MM.1S (cell line): ENCODE results near the gene TNFRSF1A.

ENCODE experiments used
- DNase-seq: peaks from one replicate; pipeline ENCODE4 v3.0.0-alpha.2; 2015
- H2AFZ ChIP-seq: fragments of 300-600 bp; sonication (generic); 2 replicates; pipeline ENCODE4 v1.6.0; 2016; ENCODE audit warnings: antibody characterized with exemption, low read length
- H3F3A ChIP-seq: fragments of 300-600 bp; sonication (generic); 2 replicates; pipeline ENCODE4 v1.6.1; 2016; ENCODE audit warnings: mild to moderate bottlenecking, antibody characterized with exemption, low read length, moderate library complexity, mixed read lengths; ENCODE audit not compliant: insufficient read depth
- H3K27ac ChIP-seq: fragments of 300-600 bp; sonication (generic); 2 replicates; pipeline ENCODE4 v1.5.1; 2016; ENCODE audit warnings: mild to moderate bottlenecking, low read length
- H3K27me3 ChIP-seq: fragments of 300-600 bp; sonication (generic); replicated peaks from 2 replicates; pipeline ENCODE4 v1.6.0; 2016; ENCODE audit warnings: low read length; ENCODE audit not compliant: insufficient read depth
- H3K36me3 ChIP-seq: fragments of 300-600 bp; sonication (generic); replicated peaks from 2 replicates; pipeline ENCODE4 v1.6.1; 2016; ENCODE audit warnings: mild to moderate bottlenecking, low read length, mixed read lengths; ENCODE audit not compliant: insufficient read depth
- H3K4me1 ChIP-seq: fragments of 300-600 bp; sonication (generic); 2 replicates; pipeline ENCODE4 v1.6.1; 2016; ENCODE audit warnings: low read length, mixed read lengths
- H3K4me2 ChIP-seq: fragments of 300-600 bp; sonication (generic); 2 replicates; pipeline ENCODE4 v1.6.0; 2016; ENCODE audit warnings: low read depth, low read length
- H3K4me3 ChIP-seq: fragments of 300-600 bp; sonication (generic); 2 replicates; pipeline ENCODE4 v1.5.1; 2016; ENCODE audit warnings: low read length, mixed read lengths
- H3K79me2 ChIP-seq: fragments of 300-600 bp; sonication (generic); 2 replicates; pipeline ENCODE4 v1.6.1; 2016; ENCODE audit warnings: mixed run types, low read length, mixed read lengths
- H3K9ac ChIP-seq: fragments of 300-600 bp; sonication (generic); 2 replicates; pipeline ENCODE4 v1.6.1; 2016; ENCODE audit warnings: low read length, mixed read lengths
- H3K9me2 ChIP-seq: fragments of 300-600 bp; sonication (generic); replicated peaks from 2 replicates; pipeline ENCODE4 v1.6.1; 2016; ENCODE audit warnings: mild to moderate bottlenecking, low read length, mixed read lengths; ENCODE audit not compliant: insufficient read depth
- H3K9me3 ChIP-seq: fragments of 300-600 bp; sonication (generic); replicated peaks from 2 replicates; pipeline ENCODE4 v1.6.1; 2016; ENCODE audit warnings: mild to moderate bottlenecking, low read length, mixed read lengths; ENCODE audit not compliant: insufficient read depth
- H4K20me1 ChIP-seq: fragments of 300-600 bp; sonication (generic); 2 replicates; pipeline ENCODE4 v1.6.1; 2016; ENCODE audit warnings: mild to moderate bottlenecking, low read length, moderate library complexity, mixed read lengths; ENCODE audit not compliant: insufficient read depth
- EZH2 ChIP-seq: fragments of 300-600 bp; sonication (generic); optimal IDR thresholded peaks from 2 replicates; pipeline ENCODE3; 2017; ENCODE audit warnings: low read depth, mild to moderate bottlenecking, antibody characterized with exemption, low read length, mixed read lengths
- EZH2phosphoT487 ChIP-seq: fragments of 300-600 bp; sonication (generic); IDR thresholded peaks from 2 replicates; pipeline ENCODE4 v1.6.1; 2018; ENCODE audit warnings: antibody characterized with exemption, low read length
- TF ChIP-seq, protein P1 (sequence below): fragments of 300-600 bp; sonication (generic); IDR thresholded peaks from 2 replicates; pipeline ENCODE4 v1.5.1; 2016; ENCODE audit warnings: antibody characterized with exemption, low read length, mixed read lengths

TNFRSF1A gene

DNA sequence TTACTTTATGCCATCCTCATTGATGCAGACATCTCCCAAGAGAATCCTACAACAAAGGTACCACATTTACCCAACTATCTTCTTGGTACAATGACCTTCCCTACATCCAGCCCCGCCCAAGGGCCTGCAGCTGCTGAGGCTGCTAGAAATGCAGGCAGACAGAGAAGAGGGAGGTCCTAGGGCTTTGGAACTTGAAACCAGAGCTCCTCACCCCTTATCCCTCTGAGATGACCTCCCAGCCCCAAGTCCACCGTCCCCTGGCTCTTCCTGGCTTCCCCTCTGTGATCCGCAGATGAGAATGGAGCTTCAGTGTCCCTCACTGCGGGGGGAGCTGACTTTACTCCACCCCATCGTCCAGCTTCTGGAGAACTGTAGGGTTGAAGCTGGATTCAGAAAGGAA lies 1.6 kb upstream of the TNFRSF1A start:
- H3K27ac ChIP-seq = no peak overlapping the region
- H3K36me3 ChIP-seq = no peaks in the 10 kb centered on the region
- TF ChIP-seq EZH2 (no peak), EZH2phosphoT487 (no peak)
- TF ChIP-seq, protein P1, sequence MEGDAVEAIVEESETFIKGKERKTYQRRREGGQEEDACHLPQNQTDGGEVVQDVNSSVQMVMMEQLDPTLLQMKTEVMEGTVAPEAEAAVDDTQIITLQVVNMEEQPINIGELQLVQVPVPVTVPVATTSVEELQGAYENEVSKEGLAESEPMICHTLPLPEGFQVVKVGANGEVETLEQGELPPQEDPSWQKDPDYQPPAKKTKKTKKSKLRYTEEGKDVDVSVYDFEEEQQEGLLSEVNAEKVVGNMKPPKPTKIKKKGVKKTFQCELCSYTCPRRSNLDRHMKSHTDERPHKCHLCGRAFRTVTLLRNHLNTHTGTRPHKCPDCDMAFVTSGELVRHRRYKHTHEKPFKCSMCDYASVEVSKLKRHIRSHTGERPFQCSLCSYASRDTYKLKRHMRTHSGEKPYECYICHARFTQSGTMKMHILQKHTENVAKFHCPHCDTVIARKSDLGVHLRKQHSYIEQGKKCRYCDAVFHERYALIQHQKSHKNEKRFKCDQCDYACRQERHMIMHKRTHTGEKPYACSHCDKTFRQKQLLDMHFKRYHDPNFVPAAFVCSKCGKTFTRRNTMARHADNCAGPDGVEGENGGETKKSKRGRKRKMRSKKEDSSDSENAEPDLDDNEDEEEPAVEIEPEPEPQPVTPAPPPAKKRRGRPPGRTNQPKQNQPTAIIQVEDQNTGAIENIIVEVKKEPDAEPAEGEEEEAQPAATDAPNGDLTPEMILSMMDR = no peak
- H3K4me1 ChIP-seq = peaks cover 32% of the 10 kb centered on the region
- no peak overlapping the region for H3K9ac ChIP-seq
- H3K9me3 ChIP-seq = no peaks in the 10 kb centered on the region
- no peak for DNase-seq
- 0 out of 2 replicates have a peak overlapping the region, but pooled peaks have one; percentile 17 for H2AFZ ChIP-seq
- no peaks in the 10 kb centered on the region for H3K27me3 ChIP-seq
- H3K4me2 ChIP-seq = no peak overlapping the region
- peaks cover 44% of the 10 kb centered on the region for H3K79me2 ChIP-seq
- H4K20me1 ChIP-seq = no peaks in the 10 kb centered on the region
- H3K9me2 ChIP-seq = no peaks in the 10 kb centered on the region
- no peak overlapping the region for H3K4me3 ChIP-seq
- no peaks in the 10 kb centered on the region for H3F3A ChIP-seq

DNA sequence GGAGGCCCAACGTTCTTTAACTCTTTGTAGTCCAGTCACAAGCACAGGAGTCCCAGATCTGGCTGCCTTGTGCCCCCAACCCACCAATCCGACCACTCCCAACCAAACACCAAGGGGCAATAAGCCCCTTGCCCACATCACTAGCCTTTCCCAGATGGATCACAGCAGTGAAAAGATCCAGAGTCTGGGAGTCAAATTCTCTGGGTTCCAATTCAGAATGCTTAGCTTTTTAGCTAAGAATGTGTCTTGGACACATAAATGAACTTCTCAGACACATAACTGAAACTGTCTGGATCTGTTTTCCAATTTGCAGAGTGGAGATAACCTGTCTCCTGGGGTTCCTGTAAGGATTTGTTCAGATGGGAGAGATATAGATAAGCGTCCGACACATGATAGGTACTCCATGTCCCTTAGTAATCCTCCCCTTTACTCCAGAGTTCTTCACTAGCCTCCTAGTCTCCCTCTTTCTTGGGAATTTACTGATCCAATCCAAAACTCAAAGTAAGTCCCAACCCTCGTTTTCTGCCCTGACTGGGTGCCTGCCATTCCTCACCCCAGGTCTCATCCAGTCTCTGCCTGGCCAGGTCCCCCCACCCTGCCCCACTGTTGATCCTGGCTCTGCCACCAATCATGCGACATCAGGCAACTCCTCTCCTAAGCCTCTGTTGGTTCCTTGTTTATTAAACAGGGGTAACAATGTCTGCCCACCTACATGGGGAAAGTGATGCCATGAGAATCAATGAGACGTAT lies 439 bp upstream of the TNFRSF1A start:
- TF ChIP-seq EZH2 (no peak), EZH2phosphoT487 (no peak)
- TF ChIP-seq, protein P1 = no peak
- no peaks in the 10 kb centered on the region for H4K20me1 ChIP-seq
- peaks cover 56% of the 10 kb centered on the region for H3K79me2 ChIP-seq
- peaks cover 32% of the 10 kb centered on the region for H3K4me1 ChIP-seq
- H3K9ac ChIP-seq = peak overlapping the region; percentile 92
- H2AFZ ChIP-seq = peak overlapping the region; percentile 86
- H3K36me3 ChIP-seq = no peaks in the 10 kb centered on the region
- H3K4me2 ChIP-seq = peak overlapping the region; percentile 88
- H3K9me3 ChIP-seq = no peaks in the 10 kb centered on the region
- DNase-seq = no peak
- peak overlapping the region; percentile 49; the same call in 1 of the 2 replicates for H3K27ac ChIP-seq
- H3F3A ChIP-seq = peaks cover 11% of the 10 kb centered on the region; the same call in 1 of the 2 replicates
- H3K27me3 ChIP-seq = no peaks in the 10 kb centered on the region
- H3K4me3 ChIP-seq = peak overlapping the region; percentile 90
- H3K9me2 ChIP-seq = no peaks in the 10 kb centered on the region

DNA sequence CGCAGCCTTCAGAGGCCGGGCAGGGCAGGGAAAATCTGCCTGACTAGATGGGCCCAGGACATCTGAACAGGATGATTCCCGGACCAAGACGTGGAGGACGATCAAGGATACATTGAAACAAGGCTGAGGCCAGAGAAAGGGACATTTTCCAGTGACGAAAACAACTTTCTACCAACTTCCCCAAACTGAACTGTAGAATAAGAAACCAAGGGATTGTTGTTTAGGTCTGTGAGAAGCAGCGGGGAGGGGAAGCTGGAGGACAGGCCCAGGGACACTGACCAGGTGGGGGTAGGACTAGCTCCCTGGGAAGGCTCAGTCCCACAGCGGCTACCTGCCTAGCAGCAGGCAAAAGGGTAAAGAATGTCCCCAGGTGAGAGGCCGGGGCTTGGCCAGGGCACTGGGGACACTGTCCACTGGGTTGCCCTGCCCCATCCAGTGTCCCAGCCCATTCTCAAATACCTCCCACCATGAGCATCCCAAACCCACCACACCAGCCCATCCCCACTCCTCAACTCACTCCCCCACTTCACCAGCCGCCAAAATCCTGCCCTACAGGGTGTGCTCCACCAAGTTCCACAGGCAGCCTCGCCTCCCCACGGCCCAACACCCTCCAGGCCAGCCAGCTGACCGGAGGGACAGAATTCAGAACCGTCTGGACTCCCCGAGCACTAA lies 995 bp downstream of the TNFRSF1A start:
- H3K9me3 ChIP-seq = no peaks in the 10 kb centered on the region
- DNase-seq = no peak
- H3K4me3 ChIP-seq = peak overlapping the region; percentile 90
- H3F3A ChIP-seq = peaks cover 19% of the 10 kb centered on the region
- H3K9ac ChIP-seq = peak overlapping the region; percentile 92
- H3K27me3 ChIP-seq = no peaks in the 10 kb centered on the region
- 0 out of 2 replicates have a peak overlapping the region, but pooled peaks have one; percentile 86 for H2AFZ ChIP-seq
- H3K9me2 ChIP-seq = no peaks in the 10 kb centered on the region
- no peaks in the 10 kb centered on the region for H4K20me1 ChIP-seq
- peaks cover 70% of the 10 kb centered on the region for H3K79me2 ChIP-seq
- H3K4me2 ChIP-seq = peak overlapping the region; percentile 88
- H3K36me3 ChIP-seq = no peaks in the 10 kb centered on the region
- peaks cover 43% of the 10 kb centered on the region for H3K4me1 ChIP-seq
- TF ChIP-seq, protein P1 = no peak
- TF ChIP-seq EZH2 (no peak), EZH2phosphoT487 (no peak)
- H3K27ac ChIP-seq = peak overlapping the region; percentile 49; the same call in 1 of the 2 replicates
